Stimulated activated CD4-positive, alpha-beta T cell treated with anti-CD3 and anti-CD28 coated beads, TNF-alpha, amount 100 ng/mL, for 4 hours (primary cell): ENCODE measurements around the gene CERS6.
"Not testable (repeated sequence)": the region's sequence is repeated elsewhere in the genome, so short reads cannot be mapped to it uniquely, and the experiment has no call there.

Experiments used
- DNase-seq, 3 experiments: peaks; one replicate each; pipeline ENCODE4 v3.0.0-alpha.2; 2020; ENCODE audit warnings: low read depth in 3 of 3

Gene CERS6

DNA sequence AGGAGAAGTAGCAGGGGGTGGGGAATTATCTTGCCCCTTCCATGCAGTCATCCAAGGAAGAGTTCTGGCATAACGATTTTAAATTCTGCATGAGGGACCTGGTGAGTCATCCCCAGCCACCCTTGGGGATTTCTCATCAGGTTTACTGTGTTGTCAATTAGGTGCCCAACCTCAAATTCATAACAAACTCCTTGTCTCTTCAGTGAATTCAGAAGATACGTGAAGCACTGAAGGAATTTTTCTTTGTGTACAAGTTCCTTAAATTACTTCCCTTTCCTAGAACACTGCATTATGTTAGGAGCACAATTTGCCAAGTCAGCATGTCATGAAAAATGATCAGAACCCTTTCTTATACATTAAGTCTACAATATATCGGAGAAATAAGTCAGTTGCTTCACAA, 275.5 kb downstream of the CERS6 start:
- DNase-seq: no peak

DNA sequence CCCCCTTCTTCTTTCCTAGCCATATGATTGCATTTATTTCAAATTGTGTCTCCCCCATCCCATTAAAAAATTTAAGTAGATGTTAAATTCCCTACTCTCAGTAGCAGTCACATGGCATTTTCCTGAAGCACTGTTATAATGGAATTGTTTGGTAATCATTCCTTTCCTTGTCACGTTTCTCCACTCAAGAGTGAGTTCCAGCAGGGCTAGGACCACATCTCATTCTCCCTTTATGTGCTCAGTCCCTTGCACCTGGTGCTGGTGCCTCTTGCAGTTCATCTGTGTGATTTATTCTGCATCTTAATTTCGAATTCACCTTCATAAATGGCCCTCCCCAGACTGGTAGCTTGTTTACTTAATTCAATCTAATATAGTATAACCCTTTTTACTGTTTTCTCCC, 276.0 kb downstream of the CERS6 start:
- no peak for DNase-seq

DNA sequence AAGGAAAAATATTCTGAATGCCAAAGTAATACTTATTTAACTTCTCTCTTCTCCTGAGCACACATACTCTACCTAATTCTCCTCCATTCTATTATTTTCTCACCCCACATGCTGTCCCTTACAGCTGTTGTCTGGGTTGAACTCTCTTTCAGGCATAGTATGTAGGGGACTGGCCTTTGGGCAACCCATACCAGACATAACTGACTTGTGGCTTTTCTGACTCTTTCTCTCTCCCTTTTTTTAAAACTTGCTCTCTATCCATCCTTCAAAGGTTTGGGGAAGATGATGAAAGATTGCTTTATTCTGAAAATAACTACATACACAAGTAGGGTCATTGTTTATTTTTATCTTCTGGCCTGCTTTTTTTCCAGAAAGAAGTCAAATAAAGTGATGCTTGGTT, 276.4 kb downstream of the CERS6 start:
- DNase-seq: no peak

DNA sequence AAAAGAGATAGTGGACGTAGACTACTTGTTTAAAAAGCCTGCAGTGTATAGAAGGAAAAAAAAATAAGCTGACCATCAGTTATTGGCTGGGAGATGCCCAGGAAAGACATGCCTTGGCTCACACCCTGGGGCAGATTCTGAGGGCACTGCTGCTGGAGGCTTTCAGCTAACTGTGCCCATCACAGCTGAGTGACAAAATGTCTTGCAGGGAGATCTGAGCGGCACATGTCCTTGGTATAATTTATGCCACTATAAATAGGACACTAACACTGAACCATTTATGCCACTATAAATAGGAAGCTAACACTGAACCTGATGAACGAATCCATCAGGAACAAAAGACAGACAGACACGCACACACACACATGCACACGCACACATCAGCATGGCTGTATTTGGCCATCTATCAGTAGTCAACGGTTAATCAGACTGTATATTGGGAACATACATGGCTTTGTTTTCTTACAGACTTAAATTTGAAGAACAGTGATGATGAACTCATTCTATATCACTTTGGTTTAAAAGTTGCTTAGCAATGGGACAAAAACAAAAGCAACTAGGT, 278.2 kb downstream of the CERS6 start:
- no peak for DNase-seq

DNA sequence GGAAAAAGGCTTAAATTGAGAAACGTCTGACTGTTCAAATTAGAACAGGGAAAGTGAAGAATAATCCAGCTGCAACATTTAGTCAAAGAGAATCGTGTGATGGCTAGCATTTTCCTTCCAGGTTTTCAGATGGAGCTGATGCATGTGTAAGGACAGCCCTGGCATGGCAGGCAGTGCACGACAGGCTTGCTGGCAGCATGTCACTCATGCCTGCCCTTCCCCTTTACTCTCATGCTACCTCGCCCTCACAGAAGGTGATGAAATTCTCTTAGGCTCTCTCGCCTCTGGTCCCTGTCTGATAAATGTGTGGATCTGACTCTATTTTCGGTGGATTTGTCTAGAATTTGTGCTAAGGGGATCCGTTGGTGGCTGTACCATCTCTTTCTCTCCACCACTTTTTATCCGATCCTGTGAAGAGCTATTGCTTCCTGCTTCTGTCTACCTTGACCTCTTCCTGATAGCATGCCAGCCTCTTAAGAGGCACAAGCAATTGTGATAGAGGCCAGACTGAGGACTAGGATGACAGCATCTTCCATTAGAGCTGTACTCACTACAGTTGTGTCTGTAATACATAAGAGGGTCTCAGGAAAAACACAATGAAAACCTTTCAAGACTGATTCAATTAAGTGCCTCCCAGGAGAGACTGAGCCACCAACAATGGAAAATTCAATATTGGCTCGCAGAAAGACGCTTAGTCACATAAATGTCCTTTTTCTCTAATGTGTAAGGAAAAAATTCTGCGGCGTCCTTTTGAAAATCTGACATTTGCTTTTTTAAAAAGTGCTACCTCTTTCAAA, 280.8 kb downstream of the CERS6 start:
- no peak for DNase-seq

DNA sequence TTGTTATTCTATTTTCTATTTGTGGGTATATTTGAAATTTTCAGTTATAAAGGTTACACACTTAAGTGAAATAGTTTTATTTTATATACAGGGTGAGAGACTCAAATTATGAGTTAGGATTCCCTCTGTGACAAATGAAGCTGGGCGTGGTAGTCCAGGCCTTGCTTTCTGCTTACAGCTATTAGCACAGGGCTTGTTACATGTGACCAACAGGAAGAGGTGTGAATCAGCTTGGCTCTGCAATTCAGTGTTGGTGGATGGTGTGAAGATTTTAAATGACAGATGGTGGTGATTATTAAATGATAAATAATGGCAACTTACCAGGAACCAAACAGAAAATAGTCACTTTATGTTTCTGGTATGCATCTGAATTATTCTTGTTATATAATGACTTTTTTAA, 282.0 kb downstream of the CERS6 start:
- no peak for DNase-seq

DNA sequence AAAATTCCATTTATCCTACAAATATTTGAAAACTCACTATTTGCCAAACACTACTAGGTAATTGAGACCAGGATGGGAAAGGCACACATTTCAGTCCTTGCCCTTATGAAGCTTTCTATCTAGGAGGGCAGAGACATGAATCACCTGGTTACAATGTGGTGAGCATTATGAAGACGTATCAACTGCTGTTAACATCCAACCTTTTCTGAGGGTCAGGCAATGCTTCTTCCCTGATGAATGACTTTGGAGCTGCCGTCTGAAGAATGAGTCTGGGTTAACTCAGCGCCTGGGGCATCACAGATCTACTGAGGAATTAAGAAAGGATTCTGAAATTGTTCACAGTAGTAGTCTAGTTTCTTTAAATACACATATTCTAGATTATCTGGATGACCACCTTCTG, 284.3 kb downstream of the CERS6 start:
- no peak for DNase-seq

DNA sequence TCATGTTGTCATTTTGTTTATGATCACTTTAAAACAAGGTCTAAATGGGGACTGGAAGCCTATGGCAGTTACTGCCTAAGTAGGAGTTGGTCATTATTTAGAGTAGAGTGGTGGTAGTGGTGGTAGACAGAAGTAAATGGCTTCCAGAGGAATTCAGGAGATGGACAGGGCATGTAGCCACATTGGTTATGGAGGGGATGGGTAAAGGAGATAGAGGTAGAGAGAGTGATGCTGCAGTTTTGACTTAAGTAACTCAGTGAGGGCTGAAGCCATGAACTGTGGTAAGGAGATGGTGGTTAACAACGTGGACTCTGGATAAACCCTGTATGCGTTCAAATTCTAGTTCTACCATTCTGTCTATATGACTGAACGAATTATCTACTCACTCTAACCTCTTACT, 284.7 kb downstream of the CERS6 start:
- DNase-seq: no peak

DNA sequence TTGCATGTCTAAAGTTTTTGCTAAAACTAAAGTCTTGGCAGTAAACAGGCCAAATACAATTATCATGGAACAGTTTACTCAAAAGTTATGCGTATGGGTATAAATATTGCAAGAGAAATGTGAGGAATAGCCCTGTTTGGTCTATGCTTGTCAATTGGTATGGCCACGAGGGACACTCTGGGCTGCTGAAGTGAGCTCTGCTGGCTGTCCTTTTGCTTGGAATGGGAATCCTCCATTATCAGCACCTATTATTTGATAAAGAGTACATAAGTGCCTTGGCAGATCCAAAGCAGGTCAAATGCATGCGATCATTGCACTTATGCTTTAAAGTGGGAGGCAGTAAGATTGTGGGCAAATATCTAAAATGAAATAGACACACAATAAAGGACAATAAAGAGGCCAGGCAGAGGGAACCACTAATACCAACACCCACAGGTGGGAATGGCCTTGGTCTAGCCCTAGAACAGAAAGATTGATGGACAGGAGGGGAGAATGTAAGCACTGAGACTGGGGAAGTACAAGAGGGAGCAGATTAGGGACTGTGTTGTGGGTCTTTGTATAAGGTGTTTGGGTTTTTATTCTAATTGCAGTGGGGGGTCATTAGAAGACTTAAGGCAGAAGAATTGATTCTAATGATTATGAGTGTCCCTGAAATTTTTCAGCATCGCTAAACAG, 286.3 kb downstream of the CERS6 start:
- no peak for DNase-seq

DNA sequence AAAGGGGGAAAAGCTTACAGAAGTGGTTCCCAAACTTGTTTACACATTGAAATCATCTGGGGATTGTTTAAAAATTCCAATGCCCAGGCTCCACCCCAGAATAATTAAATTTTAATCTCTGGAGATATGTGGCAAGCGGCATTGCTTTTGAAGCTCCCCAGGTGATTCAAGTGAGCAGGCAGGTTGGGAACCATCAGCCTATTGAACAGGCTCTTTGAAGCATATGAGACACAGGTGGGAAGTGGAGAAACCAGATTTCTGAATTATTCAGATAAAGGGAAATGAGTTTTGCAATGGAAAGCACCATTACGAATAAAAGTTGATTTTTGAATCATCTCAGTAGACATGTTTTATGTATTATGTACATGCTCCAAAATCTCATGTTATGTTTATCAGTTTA, 288.8 kb downstream of the CERS6 start:
- no peak for DNase-seq

DNA sequence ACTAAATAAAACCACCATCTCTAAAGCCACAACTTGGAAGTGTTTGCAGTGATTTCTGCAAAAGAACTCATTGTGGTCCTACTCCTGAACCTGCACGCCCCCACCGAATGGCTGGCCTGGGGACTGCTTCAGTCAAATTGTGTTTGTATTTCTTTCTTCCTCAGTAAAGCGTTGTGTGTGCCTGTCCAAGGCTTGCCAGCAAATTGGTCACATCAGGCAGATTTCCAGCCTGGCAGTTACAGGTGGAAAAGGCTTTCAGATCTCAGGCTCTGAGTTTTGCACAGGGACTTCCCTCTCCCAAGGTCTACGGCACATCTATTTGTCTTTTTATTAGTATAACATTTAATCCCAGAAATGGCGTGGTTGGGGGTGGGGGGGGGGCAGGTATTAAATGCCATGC, 292.4 kb downstream of the CERS6 start:
- no peak for DNase-seq

DNA sequence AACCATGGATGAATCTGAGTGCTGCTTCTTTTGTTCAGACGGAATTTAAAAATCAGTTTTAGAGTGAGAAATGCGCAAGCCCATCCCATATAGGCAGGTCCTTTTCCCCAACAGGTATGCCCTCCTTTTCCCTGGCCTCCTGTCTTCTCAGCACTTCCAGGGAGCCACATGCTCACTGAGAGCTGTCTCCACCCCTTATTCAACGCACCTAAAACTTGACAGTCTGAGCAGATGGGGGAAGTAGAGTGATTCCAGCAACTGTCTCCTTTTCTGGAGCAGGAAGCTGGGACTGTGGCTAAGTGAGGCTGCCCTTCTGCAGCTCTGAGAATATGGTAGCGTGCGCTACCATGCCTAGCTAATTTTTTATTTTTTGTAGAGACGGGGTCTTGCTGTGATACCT, 293.2 kb downstream of the CERS6 start:
- no peak for DNase-seq

DNA sequence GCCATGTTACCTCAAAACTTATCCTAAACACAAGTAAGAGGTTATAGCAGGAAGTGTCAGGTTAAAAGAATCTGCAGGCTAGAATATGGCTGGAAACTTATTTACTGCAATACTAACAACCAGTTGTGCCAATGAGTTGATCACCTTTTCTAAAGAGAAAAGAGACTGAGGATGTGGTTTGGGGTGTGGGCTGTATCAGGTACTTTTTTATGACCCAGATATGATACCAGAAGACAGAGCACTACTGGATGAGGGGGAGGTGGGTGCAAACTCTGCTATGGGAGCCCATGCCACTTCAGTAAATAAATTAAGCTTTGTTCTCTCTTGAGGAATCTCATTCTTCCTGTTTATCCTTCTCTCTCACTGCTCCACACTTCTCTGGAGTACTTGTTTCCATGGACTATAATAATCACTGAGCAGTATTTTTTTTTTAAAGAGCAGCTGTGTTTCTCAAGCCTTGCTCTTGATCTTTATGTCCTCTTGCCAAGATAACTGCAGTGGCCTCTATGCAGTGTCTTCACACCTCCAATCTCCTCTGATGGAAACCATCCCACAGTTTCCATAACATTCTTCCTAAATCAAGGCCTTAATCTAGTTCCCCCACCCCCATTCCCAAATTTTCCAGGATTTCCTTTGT, 295.1 kb downstream of the CERS6 start:
- no peak for DNase-seq

DNA sequence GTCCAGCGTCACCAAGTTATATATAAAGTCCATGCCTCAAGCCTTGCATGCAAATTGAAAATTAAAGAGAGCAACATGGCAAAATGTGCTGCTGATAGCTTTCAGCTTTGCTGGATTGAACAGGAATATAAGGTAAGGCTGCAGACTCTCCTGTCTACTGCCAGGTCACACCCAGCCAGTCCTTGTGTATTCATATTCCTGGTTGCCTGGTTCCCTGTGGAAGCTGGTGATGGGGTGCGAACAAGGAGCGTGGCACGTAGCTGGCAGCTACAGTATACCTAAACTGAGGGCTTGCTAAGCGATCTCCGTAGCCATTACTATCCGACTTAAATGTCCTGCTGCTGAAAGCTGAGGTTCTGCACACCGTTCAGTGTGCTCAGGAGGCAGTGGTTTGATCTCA, 296.3 kb downstream of the CERS6 start:
- no peak for DNase-seq

DNA sequence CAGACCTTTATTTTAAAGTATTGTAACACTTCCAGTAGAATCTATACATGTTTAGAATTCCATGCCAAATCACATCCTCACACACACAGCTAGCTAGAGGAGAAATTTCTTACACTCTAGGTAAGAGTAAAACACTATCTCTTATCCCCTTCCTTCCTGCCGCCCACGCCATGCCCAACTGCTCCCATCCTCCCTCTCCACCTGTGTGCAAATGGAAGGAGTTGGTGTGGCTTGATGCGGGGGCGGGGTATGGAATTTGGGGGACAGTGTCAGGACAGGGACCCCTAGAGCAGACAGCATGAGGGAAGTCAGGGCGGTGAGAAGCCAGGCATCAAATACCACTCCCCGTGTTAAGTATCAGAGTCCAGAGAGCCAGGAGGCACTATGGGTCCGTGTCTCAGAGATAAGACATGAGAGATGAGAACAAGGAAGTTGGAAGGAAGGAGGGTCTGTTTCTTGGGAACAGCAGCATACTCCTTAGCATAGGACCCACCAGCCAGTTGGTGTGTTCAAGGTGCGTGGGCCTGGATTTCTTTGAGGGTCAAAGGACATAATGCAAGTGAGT, 297.8 kb downstream of the CERS6 start:
- DNase-seq: no peak

DNA sequence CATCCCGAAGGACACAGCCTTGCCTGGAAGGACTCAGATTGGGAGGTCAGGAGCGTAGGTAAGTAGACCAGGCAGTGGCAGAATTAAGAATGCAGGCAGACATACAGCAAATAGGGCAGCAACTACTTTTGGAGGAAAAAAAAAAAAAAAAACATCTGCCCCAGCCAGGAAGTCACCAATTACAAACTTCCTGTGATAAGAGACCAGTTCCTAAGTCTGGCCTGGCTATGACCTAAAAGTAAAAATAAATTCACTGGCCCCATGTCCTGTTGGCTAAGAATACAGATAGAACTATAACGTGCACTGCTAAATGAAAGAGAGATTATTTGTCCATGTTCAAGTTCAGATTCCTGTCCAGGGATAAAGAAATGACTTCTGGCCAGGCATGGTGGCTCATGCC, 301.2 kb downstream of the CERS6 start:
- DNase-seq: no peak

DNA sequence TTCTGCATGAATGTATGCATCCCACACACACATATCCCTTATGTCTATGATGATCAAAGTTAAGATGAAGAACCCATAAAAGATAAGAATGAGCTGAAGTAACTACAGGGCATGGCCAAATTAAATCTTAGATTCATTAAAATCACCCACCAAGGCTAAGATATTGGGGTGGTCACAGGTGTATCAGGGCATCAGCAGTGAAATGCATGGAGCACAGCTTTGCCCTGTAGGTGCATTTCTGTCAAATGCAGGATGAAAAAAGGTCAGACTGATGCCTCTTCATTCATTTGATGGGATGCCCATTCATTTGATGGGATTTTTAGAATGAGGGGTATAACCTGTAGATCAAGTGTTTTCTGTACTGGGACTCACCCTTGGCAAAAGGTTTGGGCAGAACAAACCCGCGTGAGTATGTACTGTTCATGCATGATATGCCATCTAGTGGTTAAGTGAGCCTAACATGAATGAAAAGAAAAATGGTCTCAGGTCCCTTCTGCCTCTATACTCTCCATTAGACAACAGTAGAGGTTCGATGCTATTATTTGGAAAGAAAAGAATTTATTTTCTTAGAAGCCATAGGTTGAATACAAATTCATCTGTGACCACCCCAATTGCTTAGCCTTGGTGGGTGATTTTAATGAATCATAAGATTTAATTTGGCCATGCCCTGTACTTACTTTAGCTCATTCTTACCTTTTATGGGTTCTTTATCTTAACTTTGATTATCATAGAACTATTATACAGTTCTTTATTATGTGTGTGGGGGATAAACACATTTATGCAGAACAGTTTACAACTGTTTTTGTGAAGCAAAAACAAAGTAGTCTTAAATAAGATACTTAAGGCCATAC, 303.1 kb downstream of the CERS6 start:
- no peak for DNase-seq

DNA sequence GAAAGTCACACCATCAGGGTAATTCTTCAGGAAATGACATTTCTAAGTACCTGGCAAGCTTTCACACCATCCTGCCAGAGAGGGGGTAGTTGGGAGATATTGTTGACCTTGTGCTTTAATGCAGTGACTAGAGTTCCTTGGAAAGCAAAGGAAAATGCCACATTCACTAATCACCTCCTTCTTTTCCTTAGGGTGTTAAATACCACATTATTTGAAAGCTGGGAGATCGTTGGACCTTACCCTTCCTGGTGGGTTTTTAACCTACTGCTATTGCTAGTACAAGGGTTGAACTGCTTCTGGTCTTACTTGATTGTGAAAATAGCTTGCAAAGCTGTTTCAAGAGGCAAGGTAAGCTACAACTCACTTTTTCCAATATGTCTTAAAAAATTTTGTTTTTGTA, 309.3 kb downstream of the CERS6 start:
- DNase-seq: no peak

DNA sequence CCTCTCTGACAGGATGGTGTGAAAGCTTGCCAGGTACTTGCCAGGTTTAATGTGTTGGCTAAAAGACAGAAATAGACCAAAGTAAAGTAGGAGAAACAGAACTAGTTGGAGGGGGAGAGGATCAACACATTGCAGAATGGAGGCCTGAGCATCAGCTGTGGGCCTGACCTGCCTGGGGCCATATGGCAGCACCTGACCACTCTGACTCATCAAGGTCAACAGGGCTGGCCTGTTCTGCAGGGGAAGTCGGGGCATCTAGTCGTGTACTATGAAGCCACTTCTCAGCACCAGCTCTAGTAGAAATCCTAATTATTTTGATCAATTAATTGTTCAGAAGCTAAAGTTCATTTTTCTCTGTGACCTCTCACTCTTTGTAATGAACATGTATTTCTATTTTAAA, 310.5 kb downstream of the CERS6 start:
- no peak for DNase-seq

DNA sequence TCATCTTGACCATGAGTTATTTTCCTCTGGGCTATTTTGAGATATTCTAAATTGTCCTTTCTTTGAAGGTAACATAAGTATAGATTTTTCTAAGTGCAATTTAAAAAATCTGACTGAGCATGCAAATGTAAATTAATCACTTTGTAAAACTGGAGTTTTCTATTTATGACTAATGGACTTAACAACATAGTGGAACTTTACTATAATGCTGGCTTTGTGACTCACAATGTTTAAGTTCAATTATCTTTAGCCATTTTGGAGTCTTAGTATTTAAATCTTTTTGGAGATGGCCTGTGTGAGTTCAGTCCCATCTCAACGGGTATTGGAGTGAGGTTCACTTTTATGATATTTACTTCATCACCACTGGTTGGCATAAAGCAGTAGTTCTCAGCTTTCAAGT, 311.2 kb downstream of the CERS6 start:
- no peak for DNase-seq

DNA sequence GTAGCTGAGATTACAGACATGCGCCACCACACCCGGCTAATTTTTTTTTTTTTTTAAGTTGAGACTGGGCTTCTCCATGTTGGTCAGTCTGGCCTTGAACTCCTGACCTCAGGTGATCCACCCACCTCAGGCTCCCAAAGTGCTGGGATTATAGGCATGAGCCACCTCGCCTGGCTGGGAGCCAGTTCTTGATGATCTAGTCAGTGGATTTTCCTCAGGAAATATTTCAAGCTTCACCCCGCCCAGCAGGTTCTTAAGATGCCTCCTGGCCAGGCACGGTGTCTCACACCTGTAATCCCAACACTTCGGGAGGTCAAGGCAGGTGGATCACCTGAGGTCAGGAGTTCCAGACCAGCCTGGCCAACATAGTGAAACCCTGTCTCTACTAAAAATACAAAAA, 312.3 kb downstream of the CERS6 start:
- not testable (repeated sequence) for DNase-seq

DNA sequence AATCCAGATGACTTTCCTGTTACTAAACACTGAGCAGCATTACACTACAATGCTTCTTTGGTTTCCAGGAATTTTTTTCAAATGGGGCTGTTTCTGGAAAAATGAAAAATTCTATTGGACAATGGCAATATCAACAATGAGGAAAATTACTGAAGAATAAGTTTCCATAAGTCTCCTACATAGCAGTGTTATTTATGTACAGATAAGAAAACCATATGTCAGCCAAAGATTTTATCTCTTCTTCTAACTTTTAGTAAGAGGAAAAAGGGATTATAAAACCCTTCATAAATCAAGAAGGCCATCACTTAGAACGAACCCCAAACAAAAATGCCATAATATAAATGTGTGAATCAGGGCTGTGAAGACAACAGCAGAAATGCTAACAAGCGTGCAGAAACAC, 314.7 kb downstream of the CERS6 start:
- DNase-seq: no peak
